GM19372 (cell line): ENCODE results near the gene UTS2R.
"Not testable (repeated sequence)": the region's sequence is repeated elsewhere in the genome, so short reads cannot be mapped to it uniquely, and the experiment has no call there.

ENCODE experiments used
- ATAC-seq: cut with Tn5 transposase; IDR thresholded peaks from one replicate; pipeline ENCODE4 v1.9.1; 2021; ENCODE audit warnings: mild to moderate bottlenecking, low read depth, moderate library complexity; ENCODE audit not compliant: unreplicated experiment

The UTS2R gene

GRCh38 chr17:82403662-82404660, 32.4 kb downstream of the UTS2R start:
- ATAC-seq = no peak

DNA sequence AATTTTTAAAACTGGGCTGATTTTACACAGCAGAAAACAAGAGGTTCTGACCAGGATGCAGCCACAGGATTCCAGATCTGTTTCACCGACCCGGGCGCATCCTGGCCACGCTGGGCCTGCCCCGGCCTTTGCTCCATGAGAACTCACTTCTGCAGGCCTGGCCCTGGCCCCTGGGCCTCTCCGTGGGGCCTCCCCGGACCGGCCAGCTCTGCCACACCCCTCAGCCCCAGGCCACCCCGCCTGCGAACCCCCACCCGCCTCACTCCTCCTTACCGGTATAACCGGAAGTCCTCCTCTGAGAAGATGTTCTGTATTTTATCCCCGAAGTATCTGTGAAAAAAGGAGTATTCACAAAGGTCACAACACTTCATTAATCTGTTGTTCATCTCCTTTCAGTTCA, 33.5 kb downstream of the UTS2R start:
- no peak for ATAC-seq

DNA sequence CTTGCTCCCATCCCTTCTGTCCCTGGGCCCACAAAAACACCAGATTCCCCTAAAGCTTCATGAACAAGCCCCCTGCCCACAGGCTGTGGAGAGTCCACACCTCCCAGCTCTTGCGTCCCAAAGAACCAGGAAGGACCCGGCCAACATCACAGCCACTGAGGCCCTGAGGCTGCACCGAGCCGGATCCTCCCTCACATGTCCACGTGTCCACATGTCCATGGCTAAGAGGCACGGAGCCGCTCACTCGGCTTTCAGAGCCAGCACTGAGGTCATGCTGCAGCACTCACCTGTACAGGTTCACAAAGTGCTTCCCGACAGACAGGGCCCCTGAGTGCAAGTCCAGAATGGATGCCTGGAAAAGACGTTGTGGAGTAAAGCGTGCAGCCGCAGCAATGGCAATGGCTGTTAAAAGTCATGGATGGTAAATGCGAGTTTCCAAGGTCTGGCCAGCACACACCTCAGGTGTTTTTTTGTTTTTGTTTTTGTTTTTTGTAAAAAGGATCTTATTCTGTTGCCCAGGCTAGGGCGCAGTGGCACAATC, 34.6 kb downstream of the UTS2R start:
- ATAC-seq = no peak

DNA sequence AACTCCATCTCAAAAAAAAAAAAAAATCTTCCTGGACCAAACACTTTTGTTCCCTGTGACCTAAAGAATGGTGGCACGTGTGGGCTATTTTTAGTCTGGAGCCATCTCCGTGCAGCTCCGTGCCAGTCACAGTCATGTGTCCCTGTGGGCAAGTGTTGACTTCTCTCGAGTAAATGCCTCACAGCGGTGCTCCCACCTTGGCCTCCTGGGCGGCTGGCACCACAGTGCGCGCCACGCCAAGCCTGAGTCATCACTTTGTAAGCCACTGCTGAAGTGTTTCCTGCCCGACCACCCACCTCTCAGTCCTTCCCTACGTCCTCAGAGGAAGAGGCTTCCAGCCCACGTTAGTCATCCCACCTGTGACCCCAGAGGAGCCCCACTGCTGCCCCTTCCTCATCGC, 35.7 kb downstream of the UTS2R start:
- ATAC-seq = no peak

GRCh38 chr17:82408288-82408937, 36.8 kb downstream of the UTS2R start:
- no peak for ATAC-seq

DNA sequence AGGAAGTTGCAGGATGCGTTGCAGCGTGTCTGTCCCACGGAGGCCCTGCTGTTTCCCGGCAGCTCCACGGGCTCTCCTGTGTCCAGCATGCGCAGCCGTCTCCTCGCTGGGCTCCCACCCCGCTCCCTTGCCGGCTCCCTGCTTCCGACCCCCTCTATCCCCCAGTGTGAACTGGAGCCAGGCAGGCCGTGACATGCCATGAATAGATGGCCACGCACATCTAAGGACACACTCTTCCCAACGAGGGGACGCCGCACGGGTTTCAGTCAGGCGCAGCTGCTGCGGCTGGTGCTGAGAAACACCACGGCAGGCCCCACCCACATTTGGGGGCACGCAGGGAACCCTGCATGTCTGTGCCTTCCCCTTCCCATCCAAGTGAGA, 37.4 kb downstream of the UTS2R start:
- no peak for ATAC-seq

DNA sequence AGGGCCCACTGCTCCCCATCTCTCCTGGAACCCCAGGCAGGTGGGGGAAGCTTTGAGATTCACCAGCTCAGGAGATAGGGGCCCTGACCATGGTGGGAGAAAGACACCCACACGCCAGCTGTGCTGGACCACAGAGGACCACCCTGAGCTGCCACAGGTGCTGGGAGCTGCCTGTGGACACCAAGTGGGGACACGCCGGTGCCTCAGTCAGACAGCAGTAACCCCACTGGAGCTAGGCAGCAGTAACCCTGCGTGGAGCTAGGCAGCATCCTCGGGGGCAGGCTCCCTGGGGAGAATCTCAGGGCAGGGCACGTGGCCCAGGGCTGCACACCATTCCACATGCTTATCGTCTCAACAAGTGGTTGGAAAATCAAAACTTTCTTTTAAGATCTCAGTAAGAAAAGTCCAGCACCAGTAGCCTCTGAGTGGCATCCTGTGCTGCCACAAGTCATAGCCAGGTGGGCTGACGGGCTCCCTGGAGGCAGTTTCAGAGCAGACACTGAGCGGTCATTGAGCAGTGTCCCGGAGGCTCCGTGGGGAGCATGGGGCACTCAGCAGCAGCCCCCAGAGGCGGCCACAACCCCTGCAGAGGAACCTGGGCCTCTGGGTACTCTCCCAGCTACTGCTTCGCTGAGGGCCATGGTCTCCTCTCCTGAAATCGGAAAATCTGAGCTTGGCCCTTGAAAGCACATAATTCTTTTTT, 38.6 kb downstream of the UTS2R start:
- ATAC-seq = no peak

GRCh38 chr17:82411396-82412053, 40.0 kb downstream of the UTS2R start:
- ATAC-seq = no peak

DNA sequence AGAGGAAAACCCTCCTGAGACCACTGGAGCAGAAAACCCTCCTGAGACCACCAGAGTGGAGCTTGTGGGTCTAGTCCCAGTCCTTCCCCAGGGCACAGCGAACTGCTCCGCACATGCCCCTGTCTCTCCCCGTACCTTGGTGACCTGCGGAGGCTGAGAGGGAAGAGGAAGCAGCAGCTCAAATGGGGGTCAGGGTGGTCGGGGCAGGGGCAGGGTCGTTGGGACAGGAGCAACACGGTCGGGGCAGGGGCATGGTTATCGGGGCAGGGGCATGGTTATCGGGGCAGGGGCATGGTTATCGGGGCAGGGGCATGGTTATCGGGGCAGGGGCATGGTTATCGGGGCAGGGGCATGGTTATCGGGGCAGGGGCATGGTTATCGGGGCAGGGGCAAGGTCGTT, 40.5 kb downstream of the UTS2R start:
- not testable (repeated sequence) for ATAC-seq

DNA sequence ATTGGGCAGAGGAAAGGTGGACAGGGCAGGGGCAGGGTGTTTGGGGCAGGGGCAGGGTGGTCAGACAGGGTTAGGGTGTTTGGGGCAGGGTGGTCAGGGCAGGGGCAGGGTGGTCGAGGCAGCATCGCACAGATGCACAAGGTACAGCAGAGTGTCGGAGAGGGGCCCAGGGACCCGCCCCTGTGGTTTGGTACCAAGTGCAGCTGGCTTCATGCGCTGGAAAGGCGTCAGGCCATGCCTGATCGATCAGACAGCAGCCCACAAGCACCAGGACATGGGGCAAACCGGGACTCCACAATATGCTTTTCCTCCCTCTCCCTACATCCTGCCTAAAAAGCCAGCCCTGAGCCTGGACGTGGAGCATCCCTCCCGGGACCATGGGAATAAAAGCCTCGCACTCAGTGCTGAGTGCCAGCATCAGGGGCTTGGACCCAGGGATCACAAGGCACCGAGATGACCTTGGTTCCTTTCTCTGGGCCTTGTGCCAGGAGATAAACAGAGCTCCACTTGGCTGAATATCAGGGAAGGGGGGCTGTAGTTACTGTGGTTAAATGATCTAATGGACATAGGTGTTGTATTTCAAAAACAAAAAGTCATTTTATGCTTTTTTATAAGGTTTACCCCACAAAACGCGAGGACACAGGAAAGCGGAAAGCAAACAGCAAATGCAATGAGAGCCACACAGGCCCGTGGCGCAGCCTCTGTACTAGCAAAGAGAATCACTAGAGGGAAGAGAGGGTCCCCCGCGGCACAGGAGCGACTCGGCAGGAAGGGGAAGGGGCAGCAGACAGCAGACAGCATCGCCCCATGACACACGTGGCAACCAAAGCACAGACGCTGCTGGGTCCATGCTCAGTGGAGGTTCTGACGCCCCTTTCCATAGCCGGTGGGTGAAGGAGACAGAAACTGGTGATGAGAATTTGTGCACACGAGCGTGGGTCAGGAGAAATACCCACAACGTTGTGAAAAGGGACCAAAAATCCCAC, 41.3 kb downstream of the UTS2R start:
- no peak for ATAC-seq

DNA sequence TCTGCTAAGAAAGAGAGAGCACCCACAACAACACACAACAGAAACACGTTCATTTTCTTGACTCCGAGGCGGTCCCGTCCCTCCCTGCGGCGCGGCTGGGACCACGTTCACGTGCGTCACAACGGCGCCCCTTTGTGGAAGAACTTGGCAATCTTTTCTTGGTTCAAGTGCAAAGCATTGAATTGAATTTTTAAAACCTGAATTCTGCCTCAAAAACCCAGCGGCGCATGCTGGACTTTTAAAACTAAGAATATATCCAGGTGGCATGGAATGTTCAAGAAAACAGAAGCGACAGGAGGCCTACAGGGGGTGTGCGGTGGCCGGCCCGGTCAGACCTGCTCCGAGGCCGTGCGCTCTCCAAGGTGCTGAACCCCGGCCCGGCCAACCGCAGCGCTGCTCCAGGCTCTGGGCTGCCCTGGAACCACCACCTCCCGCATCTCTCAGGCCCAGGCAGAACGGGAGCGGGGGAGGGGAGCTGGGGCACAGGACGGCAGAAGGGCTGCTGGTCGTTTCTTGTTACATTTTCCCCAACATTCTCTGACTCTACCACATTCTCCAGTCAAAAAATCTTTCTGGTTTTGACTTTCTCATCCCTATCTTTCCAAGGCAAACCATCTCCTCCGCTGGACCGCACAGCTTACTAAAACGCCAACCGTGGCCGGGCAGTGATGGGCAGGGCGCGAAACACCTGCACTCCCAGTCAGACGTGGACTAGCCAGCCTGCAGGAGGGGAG, 43.1 kb downstream of the UTS2R start:
- ATAC-seq = no peak

DNA sequence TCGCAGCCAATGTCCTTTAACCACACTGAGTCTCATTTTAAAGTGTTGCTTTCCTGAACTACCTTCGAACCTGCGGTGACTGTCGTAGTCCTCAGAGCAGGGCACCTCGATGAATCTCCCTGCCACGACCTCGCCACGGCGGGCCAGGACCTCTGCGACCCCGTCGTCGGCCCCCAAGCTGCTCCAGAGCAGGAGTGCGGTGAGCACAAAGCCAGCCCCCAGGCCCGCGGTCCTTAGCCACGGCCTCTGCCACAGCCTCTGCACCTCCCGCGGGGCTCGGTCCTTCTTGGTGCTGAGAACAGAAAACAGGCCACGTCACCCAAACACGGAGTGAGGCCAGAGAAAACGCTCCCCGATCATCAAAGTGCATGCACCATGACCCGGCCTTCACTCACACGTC, 43.8 kb downstream of the UTS2R start:
- ATAC-seq = no peak

GRCh38 chr17:82415786-82416185, 44.2 kb downstream of the UTS2R start:
- ATAC-seq = no peak

DNA sequence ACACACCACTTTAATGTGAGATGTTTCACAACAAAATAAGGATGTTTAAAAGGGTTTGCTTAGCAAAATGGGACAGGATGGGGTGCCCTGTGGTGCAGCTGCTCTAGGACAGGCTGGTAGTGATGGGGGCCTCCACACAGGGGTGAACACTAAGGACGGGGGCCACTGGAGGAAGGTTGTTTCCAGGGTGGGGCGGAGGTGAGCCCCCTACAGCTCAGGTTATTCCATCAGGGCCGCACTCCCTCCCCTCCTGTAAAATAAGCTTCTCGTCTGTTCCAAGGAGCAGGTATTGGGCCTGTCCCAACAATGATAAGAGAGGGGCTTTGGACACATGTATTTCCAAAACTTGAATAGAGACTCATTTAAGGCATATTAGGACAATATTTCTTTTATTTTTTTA, 44.7 kb downstream of the UTS2R start:
- ATAC-seq = no peak

DNA sequence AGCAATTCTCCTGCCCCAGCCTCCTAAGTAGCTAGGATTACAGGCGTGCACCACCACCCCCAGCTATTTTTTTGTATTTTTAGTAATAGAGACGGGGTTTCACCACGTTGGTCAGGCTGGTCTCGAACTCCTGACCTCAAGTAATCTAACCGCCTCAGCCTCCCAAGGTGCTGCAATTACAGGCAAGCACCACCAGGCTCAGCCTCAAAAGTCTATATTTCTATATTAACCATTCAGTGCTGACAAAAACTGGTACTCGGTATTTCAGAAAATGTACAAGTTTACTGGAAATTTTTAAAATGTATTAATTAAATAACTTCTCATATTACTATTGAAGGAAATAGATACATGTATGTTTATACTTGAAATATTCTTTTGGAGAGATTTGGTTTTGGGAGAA, 45.2 kb downstream of the UTS2R start:
- no peak for ATAC-seq

DNA sequence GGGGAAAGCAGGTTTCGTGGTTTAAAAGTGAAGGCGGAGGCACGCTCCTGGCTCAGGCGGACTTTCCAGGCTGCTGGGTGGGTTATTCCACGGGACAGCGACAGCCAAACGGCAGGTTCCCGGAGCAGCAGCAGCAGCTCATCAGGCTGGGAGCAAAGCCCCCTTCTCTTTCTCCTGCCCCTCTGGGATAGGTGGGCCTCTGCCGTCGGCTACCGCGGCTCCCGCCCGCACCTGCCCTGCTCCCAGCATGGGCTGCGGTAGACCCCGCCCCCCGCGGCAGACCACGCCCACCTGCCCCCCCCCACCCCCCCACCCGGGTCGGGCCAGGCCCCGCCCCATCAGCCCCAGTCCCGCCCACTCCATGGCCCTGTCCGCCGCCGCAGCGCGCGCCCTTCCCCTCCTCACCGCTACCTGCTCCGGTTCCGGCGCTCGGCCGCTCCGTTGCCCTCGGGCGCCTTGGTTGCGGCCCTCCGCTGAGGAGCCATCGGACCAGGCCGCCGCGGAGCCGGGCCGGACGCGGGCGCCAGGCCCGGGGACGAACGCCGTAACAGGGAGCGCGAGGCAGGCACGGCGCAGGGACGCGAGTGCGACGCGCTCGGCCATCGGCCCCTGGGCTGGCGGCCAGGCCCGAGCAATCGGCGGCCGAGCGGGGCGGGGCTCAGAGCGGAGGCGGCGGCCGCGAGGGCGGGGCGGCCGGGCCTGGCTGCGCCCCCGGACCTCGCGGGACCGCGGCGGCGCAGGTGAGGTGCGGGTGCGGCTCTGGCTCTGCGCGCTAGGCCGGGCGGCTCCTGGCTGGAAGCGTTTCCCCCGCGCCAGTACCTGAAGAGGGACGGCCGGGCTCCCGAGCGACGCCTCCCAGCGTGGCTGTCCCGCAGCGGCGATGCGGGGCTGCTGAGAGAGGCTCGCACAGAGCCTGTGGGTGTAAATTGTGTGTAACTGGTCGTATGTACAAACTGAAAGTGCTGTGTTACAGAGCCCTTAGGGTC, 46.7 kb downstream of the UTS2R start, which contains the start of the genes HEXD and OGFOD3:
Gene HEXD, plus strand, starts transcription at position 347 of the 986 bp plus-strand sequence. CDS start 1,453 bp downstream, outside the sequence.
Gene OGFOD3, minus strand, starts transcription at position 586 of the 986 bp plus-strand sequence. Its CDS starts 101 bp downstream, at position 485.
- ATAC-seq = peak; percentile 90

DNA sequence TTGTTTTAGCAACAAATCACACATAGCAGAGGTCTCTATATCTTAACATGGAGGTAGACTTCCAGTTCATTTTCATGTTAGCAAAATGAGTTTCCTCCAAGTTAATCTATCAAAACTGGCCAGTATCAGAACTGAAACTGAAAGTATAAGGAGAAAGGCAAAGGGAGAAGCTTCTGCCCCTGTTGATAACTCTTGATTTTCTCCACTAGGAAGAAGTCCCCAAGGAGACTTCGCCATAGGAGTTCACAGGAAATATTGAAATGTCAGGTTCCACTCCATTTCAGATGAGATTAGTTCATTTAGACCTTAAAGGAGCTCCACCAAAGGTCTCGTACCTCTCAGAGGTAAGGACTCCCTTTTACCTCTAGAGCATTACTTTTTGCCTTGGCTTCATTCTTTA, 48.0 kb downstream of the UTS2R start:
- no peak for ATAC-seq
